IMR-90 (cell line): ENCODE data around the gene PDRG1.

Source experiments
- CEBPB ChIP-seq: IDR thresholded peaks from 2 replicates; pipeline ENCODE4 v1.6.1; 2012; ENCODE audit warnings: low read depth, low read length, improper control_type of control experiment
- CTCF ChIP-seq: conservative IDR thresholded peaks from 2 replicates; pipeline ENCODE4 v1.5.1; 2012; ENCODE audit warnings: mild to moderate bottlenecking, low read depth, low read length, improper control_type of control experiment
- MAZ ChIP-seq: IDR thresholded peaks from 2 replicates; pipeline ENCODE4 v1.6.1; 2012; ENCODE audit warnings: low read depth, mild to moderate bottlenecking, low read length, improper control_type of control experiment, moderate library complexity, borderline replicate concordance
- MXI1 ChIP-seq: IDR thresholded peaks from 2 replicates; pipeline ENCODE4 v1.6.1; 2012; ENCODE audit warnings: low read depth, mild to moderate bottlenecking, low read length, moderate library complexity, borderline replicate concordance
- POLR2A ChIP-seq: IDR thresholded peaks from 2 replicates; pipeline ENCODE4 v1.6.1; 2012; ENCODE audit warnings: mild to moderate bottlenecking, low read depth, low read length
- RAD21 ChIP-seq: IDR thresholded peaks from 2 replicates; pipeline ENCODE4 v1.6.1; 2012; ENCODE audit warnings: low read length, improper control_type of control experiment
- RCOR1 ChIP-seq: IDR thresholded peaks from 2 replicates; pipeline ENCODE4 v1.6.1; 2012; ENCODE audit warnings: mild to moderate bottlenecking, low read length, improper control_type of control experiment; ENCODE audit not compliant: insufficient replicate concordance
- RFX5 ChIP-seq: IDR thresholded peaks from 2 replicates; pipeline ENCODE4 v1.8.0; 2012; ENCODE audit warnings: low read depth, mild to moderate bottlenecking, low read length, moderate library complexity
- TF ChIP-seq, protein P1 (sequence below): fragments of 150-350 bp; IDR thresholded peaks from 2 replicates; pipeline ENCODE4 v1.6.1; 2017; ENCODE audit warnings: mild to moderate bottlenecking, antibody characterized with exemption, low read length, low read depth
- TF ChIP-seq, protein P2 (sequence below): fragments of 150-350 bp; IDR thresholded peaks from 2 replicates; pipeline ENCODE4 v1.6.1; 2016; ENCODE audit warnings: low read depth, mild to moderate bottlenecking, low read length, moderate library complexity, borderline replicate concordance

DNA sequence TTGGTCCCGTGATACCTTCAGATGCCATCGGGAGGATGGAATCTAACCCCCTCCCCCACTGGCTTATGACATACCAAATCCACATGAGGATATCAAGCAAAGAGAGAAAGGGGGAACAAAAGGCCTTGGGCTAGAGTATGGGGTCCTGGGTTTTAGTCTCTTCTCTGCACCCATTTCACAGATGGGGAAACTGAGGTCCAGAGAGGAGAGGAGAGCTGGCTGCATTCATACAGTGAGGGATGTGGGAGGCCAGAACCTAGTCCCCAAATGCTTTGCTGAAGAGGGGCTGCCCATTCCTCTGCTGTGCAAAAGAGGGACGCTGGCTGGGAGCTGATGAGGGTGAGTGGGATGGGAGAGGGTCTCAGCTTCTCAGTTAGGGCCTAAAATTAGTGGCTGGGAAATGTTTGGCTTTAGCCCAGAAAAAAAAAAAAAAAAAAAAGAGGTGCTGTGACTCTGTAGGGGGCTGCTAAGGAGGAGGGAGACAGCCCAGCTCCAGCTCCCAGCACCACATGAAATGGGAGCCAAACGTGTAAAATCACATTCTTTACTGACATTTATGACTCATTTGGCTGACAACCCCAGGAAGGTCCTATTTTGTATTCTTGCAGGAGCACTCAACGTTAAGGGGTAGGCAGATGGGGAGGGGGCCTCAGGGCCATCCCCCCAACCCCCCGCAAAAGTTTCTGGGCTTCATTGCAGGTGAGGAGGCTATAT is 28.0 kb upstream of the PDRG1 start:
- no peak for TF ChIP-seq CTCF
- TF ChIP-seq POLR2A: no peak
- TF ChIP-seq, protein P1, sequence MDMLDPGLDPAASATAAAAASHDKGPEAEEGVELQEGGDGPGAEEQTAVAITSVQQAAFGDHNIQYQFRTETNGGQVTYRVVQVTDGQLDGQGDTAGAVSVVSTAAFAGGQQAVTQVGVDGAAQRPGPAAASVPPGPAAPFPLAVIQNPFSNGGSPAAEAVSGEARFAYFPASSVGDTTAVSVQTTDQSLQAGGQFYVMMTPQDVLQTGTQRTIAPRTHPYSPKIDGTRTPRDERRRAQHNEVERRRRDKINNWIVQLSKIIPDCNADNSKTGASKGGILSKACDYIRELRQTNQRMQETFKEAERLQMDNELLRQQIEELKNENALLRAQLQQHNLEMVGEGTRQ: no peak
- no peak for TF ChIP-seq CEBPB
- TF ChIP-seq, protein P2, sequence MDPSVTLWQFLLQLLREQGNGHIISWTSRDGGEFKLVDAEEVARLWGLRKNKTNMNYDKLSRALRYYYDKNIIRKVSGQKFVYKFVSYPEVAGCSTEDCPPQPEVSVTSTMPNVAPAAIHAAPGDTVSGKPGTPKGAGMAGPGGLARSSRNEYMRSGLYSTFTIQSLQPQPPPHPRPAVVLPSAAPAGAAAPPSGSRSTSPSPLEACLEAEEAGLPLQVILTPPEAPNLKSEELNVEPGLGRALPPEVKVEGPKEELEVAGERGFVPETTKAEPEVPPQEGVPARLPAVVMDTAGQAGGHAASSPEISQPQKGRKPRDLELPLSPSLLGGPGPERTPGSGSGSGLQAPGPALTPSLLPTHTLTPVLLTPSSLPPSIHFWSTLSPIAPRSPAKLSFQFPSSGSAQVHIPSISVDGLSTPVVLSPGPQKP: no peak
- TF ChIP-seq RFX5: no peak
- no peak for TF ChIP-seq MXI1
- no peak for TF ChIP-seq RAD21
- no peak for TF ChIP-seq MAZ
- no peak for TF ChIP-seq RCOR1
